Endothelial cell of umbilical vein (primary cell): ENCODE data around the gene NEURL1B.

Source experiments
- CTCF ChIP-seq, 2 donors: IDR thresholded peaks; 1 replicate in 1 of 2; 2 replicates in 1 of 2; pipeline ENCODE4 v1.5.1; 2011; ENCODE audit warnings: low read length in 2 of 2, mild to moderate bottlenecking in 2 of 2, moderate library complexity in 2 of 2, control low read depth in 1 of 2, inconsistent platforms in 1 of 2, low read depth in 1 of 2; ENCODE audit not compliant: insufficient read depth in 1 of 2; ENCODE audit errors: extremely low read depth in 1 of 2
- EZH2 ChIP-seq: IDR thresholded peaks from 2 replicates; pipeline ENCODE4 v1.6.1; 2012; ENCODE audit warnings: borderline replicate concordance, low read depth, mild to moderate bottlenecking, moderate library complexity, low read length, inconsistent platforms; ENCODE audit not compliant: severe bottlenecking
- FOS ChIP-seq: IDR thresholded peaks from 2 replicates; pipeline ENCODE4 v1.6.1; 2011; ENCODE audit warnings: mild to moderate bottlenecking, low read length, moderate library complexity, borderline replicate concordance; ENCODE audit not compliant: insufficient read depth
- JUN ChIP-seq: IDR thresholded peaks from 2 replicates; pipeline ENCODE4 v1.6.1; 2011; ENCODE audit warnings: borderline replicate concordance, low read depth; ENCODE audit not compliant: insufficient read length, insufficient read depth
- MAX ChIP-seq: IDR thresholded peaks from 2 replicates; pipeline ENCODE4 v1.6.1; 2011; ENCODE audit not compliant: insufficient read depth, insufficient read length
- POLR2A ChIP-seq: IDR thresholded peaks from 2 replicates; pipeline ENCODE4 v1.6.1; 2012; ENCODE audit warnings: low read depth, mild to moderate bottlenecking, control low read depth, low read length
- POLR2AphosphoS5 ChIP-seq: IDR thresholded peaks from 2 replicates; pipeline ENCODE4 v1.6.1; 2012; ENCODE audit warnings: low read depth, mild to moderate bottlenecking, control low read depth, low read length, moderate library complexity; ENCODE audit not compliant: insufficient read depth

DNA sequence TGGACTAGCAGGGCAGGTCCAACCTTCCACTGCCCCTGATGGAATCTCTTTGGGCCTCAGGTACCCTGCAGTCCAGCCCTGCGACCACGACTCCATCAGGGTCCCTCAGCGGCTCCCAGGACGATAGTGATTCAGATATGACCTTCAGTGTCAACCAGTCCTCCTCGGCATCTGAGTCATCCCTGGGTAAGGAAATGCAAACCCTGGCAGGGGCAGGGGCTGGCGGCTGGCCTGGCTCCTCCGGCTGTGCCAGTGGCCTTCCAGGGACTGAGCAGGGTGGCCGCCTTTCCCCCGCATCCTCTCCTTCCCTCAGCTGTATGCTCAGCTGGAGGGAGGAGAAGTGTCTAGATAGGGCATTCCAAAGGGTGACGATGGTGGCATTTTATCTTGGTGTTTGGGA, 45.0 kb downstream of the NEURL1B start:
- TF ChIP-seq CTCF (IDR thresholded peaks at IDR 0.05; ENCODE audit: extremely low read depth in 1 of 2, insufficient read depth in 1 of 2, low read depth in 1 of 2, low read length in 2 of 2): no peak
- no peak for TF ChIP-seq JUN
- TF ChIP-seq EZH2: no peak
- TF ChIP-seq FOS: no peak
- TF ChIP-seq MAX: no peak
- TF ChIP-seq POLR2A: no peak
- no peak for TF ChIP-seq POLR2AphosphoS5
